DOHH2 (cell line): ENCODE measurements around the gene RND3.

Source experiments
- H3F3A ChIP-seq: fragments of 200-600 bp; sonication (generic), shearing (Covaris generic); 2 replicates; pipeline ENCODE4 v1.6.0; 2016; ENCODE audit warnings: antibody characterized with exemption, mild to moderate bottlenecking; ENCODE audit not compliant: control insufficient read depth, insufficient read depth
- H3K27ac ChIP-seq: fragments of 200-600 bp; sonication (generic); 2 replicates; pipeline ENCODE4 v1.5.1; 2014; ENCODE audit warnings: low read depth, mild to moderate bottlenecking, low read length, moderate library complexity
- H3K27me3 ChIP-seq: fragments of 200-600 bp; sonication (generic); 2 replicates; pipeline ENCODE4 v1.6.1; 2014; ENCODE audit warnings: mild to moderate bottlenecking, low read length, mixed read lengths; ENCODE audit not compliant: control insufficient read depth
- H3K36me3 ChIP-seq: fragments of 200-600 bp; sonication (generic); 2 replicates; pipeline ENCODE4 v1.6.1; 2014; ENCODE audit warnings: mild to moderate bottlenecking, low read length, moderate library complexity, mixed read lengths; ENCODE audit not compliant: control insufficient read depth
- H3K4me1 ChIP-seq: fragments of 200-600 bp; sonication (generic); 2 replicates; pipeline ENCODE4 v1.6.1; 2014; ENCODE audit warnings: mild to moderate bottlenecking, low read length, mixed read lengths; ENCODE audit not compliant: control insufficient read depth
- H3K4me2 ChIP-seq: fragments of 200-600 bp; sonication (generic); 2 replicates; pipeline ENCODE4 v1.6.0; 2014; ENCODE audit warnings: mild to moderate bottlenecking, low read length, moderate library complexity
- H3K4me3 ChIP-seq: fragments of 200-600 bp; sonication (generic); 2 replicates; pipeline ENCODE4 v1.5.1; 2014; ENCODE audit warnings: mild to moderate bottlenecking, low read length, mixed read lengths
- H3K79me2 ChIP-seq: fragments of 200-600 bp; sonication (generic); 2 replicates; pipeline ENCODE4 v1.6.1; 2014; ENCODE audit warnings: mild to moderate bottlenecking, low read length, mixed read lengths; ENCODE audit not compliant: control insufficient read depth
- H3K9me2 ChIP-seq: fragments of 200-600 bp; sonication (generic); replicated peaks from 2 replicates; pipeline ENCODE4 v1.6.1; 2014; ENCODE audit warnings: mild to moderate bottlenecking, low read length, mixed read lengths; ENCODE audit not compliant: control insufficient read depth
- H3K9me3 ChIP-seq: fragments of 200-600 bp; sonication (generic); 2 replicates; pipeline ENCODE4 v1.6.1; 2014; ENCODE audit warnings: antibody characterized with exemption, low read length, mixed read lengths; ENCODE audit not compliant: control insufficient read depth, insufficient read depth
- H4K20me1 ChIP-seq: fragments of 200-600 bp; sonication (generic); 2 replicates; pipeline ENCODE4 v1.6.0; 2014; ENCODE audit warnings: low read depth, mild to moderate bottlenecking, antibody characterized with exemption, low read length, moderate library complexity; ENCODE audit not compliant: control insufficient read depth, insufficient read depth
- EZH2phosphoT487 ChIP-seq: fragments of 200-600 bp; sonication (generic); IDR thresholded peaks from 2 replicates; pipeline ENCODE4 v1.6.1; 2017; ENCODE audit warnings: borderline replicate concordance, mild to moderate bottlenecking, antibody characterized with exemption, low read length, moderate library complexity, mixed read lengths
- TF ChIP-seq, protein P1 (sequence below): fragments of 200-600 bp; sonication (generic); IDR thresholded peaks from one replicate; pipeline ENCODE4 v1.5.1; 2014; ENCODE audit warnings: antibody characterized with exemption, mild to moderate bottlenecking, low read depth, low read length; ENCODE audit not compliant: poor library complexity, severe bottlenecking

Gene RND3

DNA sequence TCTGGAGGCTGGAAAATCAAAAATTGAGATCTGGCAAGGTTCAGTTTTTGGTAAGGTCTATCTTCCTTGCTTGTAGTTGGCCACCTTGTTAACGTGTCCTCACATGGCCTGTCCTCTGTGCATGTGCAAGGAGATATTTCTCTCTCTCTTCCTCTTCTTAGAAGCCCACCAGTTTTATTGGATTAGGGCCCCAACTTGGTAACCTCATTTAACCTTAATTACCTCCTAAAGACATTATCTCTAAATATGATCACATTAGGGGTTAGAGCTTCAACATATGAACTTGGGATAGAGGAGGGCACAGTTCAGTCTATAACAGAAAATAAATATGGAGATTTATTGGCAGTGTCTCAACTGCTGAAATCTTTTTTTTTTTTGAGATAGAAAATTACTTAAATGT is 19.6 kb upstream of the RND3 start:
- H3K27me3 ChIP-seq = no peaks in the 10 kb centered on the region
- no peaks in the 10 kb centered on the region for H3K9me2 ChIP-seq
- TF ChIP-seq, protein P1, sequence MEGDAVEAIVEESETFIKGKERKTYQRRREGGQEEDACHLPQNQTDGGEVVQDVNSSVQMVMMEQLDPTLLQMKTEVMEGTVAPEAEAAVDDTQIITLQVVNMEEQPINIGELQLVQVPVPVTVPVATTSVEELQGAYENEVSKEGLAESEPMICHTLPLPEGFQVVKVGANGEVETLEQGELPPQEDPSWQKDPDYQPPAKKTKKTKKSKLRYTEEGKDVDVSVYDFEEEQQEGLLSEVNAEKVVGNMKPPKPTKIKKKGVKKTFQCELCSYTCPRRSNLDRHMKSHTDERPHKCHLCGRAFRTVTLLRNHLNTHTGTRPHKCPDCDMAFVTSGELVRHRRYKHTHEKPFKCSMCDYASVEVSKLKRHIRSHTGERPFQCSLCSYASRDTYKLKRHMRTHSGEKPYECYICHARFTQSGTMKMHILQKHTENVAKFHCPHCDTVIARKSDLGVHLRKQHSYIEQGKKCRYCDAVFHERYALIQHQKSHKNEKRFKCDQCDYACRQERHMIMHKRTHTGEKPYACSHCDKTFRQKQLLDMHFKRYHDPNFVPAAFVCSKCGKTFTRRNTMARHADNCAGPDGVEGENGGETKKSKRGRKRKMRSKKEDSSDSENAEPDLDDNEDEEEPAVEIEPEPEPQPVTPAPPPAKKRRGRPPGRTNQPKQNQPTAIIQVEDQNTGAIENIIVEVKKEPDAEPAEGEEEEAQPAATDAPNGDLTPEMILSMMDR = no peak
- TF ChIP-seq EZH2phosphoT487 = no peak

GRCh38 chr2:150505178-150505577 is 17.7 kb upstream of the RND3 start:
- Histone ChIP-seq H3K4me3 (no peak overlapping the region), H4K20me1 (no peaks in the 10 kb centered on the region), H3K4me2 (no peak overlapping the region), H3K27ac (no peak overlapping the region), H3K9me3 (no peaks in the 10 kb centered on the region), H3K4me1 (no peaks in the 10 kb centered on the region), H3K27me3 (no peaks in the 10 kb centered on the region), H3K36me3 (no peaks in the 10 kb centered on the region), H3K9me2 (no peaks in the 10 kb centered on the region), H3F3A (no peaks in the 10 kb centered on the region), H3K79me2 (no peaks in the 10 kb centered on the region)
- TF ChIP-seq, protein P1 = no peak
- no peak for TF ChIP-seq EZH2phosphoT487

More for the DNA sequence above, 19.6 kb upstream of the RND3 start:
- Histone ChIP-seq H3K79me2 (no peaks in the 10 kb centered on the region), H3K4me1 (no peaks in the 10 kb centered on the region), H3K27ac (no peak overlapping the region), H3K9me3 (no peaks in the 10 kb centered on the region), H3F3A (no peaks in the 10 kb centered on the region), H3K4me2 (no peak overlapping the region), H3K4me3 (no peak overlapping the region), H4K20me1 (no peaks in the 10 kb centered on the region), H3K36me3 (no peaks in the 10 kb centered on the region)

- no peak overlapping the region for H3K4me2 ChIP-seq
These were observed 8.6 kb upstream of the RND3 start for GRCh38 chr2:150495993-150496627.

More at GRCh38 chr2:150495993-150496627, 8.6 kb upstream of the RND3 start:
- Histone ChIP-seq H3K79me2 (no peaks in the 10 kb centered on the region), H3K27me3 (no peaks in the 10 kb centered on the region), H3K27ac (no peak overlapping the region), H3K9me2 (no peaks in the 10 kb centered on the region), H3F3A (no peaks in the 10 kb centered on the region), H3K36me3 (no peaks in the 10 kb centered on the region), H3K9me3 (no peaks in the 10 kb centered on the region), H3K4me1 (no peaks in the 10 kb centered on the region), H4K20me1 (no peaks in the 10 kb centered on the region), H3K4me3 (no peak overlapping the region)
- TF ChIP-seq EZH2phosphoT487 = no peak
- TF ChIP-seq, protein P1 = no peak
